Ascending aorta (tissue), 2 donors: ENCODE data around the gene MB21D2. TPM values are rescaled to one million over a fixed set of nuclear protein-coding genes. Genes with fewer than 3 reads are reported as not detected.

Experiments used
- DNase-seq, 2 donors: peaks; one replicate each; pipeline ENCODE4 v3.0.0-alpha.2; 2019; ENCODE audit warnings: low spot score in 2 of 2
- H3K27ac ChIP-seq, 2 donors: fragments of 200-600 bp; sonication (generic); one replicate each; pipeline ENCODE4 v1.5.1; 2016 to 2017; ENCODE audit warnings: mild to moderate bottlenecking in 1 of 2
- H3K27me3 ChIP-seq: fragments of 200-600 bp; sonication (generic); one replicate; pipeline ENCODE4 v1.5.1; 2017
- H3K36me3 ChIP-seq, 2 donors: fragments of 200-600 bp; sonication (generic); one replicate each; pipeline ENCODE4 v1.5.1; 2016
- H3K4me1 ChIP-seq, 2 donors: fragments of 200-600 bp; sonication (generic); one replicate each; pipeline ENCODE4 v1.5.1; 2016 to 2017; ENCODE audit warnings: mild to moderate bottlenecking in 1 of 2
- H3K4me3 ChIP-seq, 2 donors: fragments of 200-600 bp; sonication (generic); one replicate each; pipeline ENCODE4 v1.5.1; 2016 to 2017; ENCODE audit warnings: mild to moderate bottlenecking in 1 of 2
- H3K9me3 ChIP-seq, 2 donors: fragments of 200-600 bp; sonication (generic); one replicate each; pipeline ENCODE4 v1.5.1; 2016
- CTCF ChIP-seq, 3 experiments: fragments of 200-600 bp in 2 of 3; fragments of 450-650 bp in 1 of 3; sonication (generic) in 2 of 3; IDR thresholded peaks; one replicate each; pipeline ENCODE4 v1.5.1; 2016 to 2019; ENCODE audit warnings: antibody characterized with exemption in 3 of 3, mild to moderate bottlenecking in 1 of 3, moderate library complexity in 1 of 3
- intact Hi-C: fragments of 100-400 bp; cut with DNase I; formaldehyde crosslinking; loops from one replicate; pipeline ENCODE4 v1.15.1; 2023
- total RNA-seq: library from RNA; depleted of rRNA; stranded (reverse); fragments of >200 nt; gene quantifications from one replicate; pipeline ENCODE4 v1.1.0, GENCODE V29; 2016

Gene MB21D2
- total RNA-seq, 1 donor from 2014 or later: 0.11 TPM

- H3K36me3 ChIP-seq: no peaks in the 10 kb centered on the region
- no peak for DNase-seq
- no peaks in the 10 kb centered on the region for H3K9me3 ChIP-seq
- H3K4me3 ChIP-seq: no peak overlapping the region
- no peak overlapping the region for H3K27ac ChIP-seq
- TF ChIP-seq CTCF (IDR thresholded peaks at IDR 0.05): no peak
- H3K4me1 ChIP-seq: no peaks in the 10 kb centered on the region
- H3K27me3 ChIP-seq: no peaks in the 10 kb centered on the region
- intact Hi-C loops: no loop called here
Measured at GRCh38 chr3:192953926-192954325, 36.3 kb upstream of the MB21D2 start.

GRCh38 chr3:192947421-192947820, 29.8 kb upstream of the MB21D2 start:
- H3K36me3 ChIP-seq: no peaks in the 10 kb centered on the region
- H3K4me1 ChIP-seq: no peaks in the 10 kb centered on the region
- H3K9me3 ChIP-seq: no peaks in the 10 kb centered on the region
- no peak for TF ChIP-seq CTCF (IDR thresholded peaks at IDR 0.05)
- DNase-seq: no peak
- no peak overlapping the region for H3K27ac ChIP-seq
- intact Hi-C loops: no loop called here
- no peak overlapping the region for H3K4me3 ChIP-seq
- H3K27me3 ChIP-seq: no peaks in the 10 kb centered on the region

- intact Hi-C loops: no loop called here
- no peak for TF ChIP-seq CTCF (IDR thresholded peaks at IDR 0.05)
- Histone ChIP-seq H3K36me3 (no peaks in the 10 kb centered on the region), H3K4me3 (peak overlapping the region in 1 of 2 donors; percentile 16), H3K27me3 (no peaks in the 10 kb centered on the region), H3K27ac (peak overlapping the region in 1 of 2 donors; percentile 13), H3K4me1 (no peaks in the 10 kb centered on the region), H3K9me3 (no peaks in the 10 kb centered on the region)
- no peak for DNase-seq
Measured at GRCh38 chr3:192943393-192943792, 25.7 kb upstream of the MB21D2 start.

GRCh38 chr3:192942625-192943024, 25.0 kb upstream of the MB21D2 start:
- Histone ChIP-seq H3K9me3 (no peaks in the 10 kb centered on the region), H3K27me3 (no peaks in the 10 kb centered on the region), H3K4me3 (no peak overlapping the region), H3K4me1 (no peaks in the 10 kb centered on the region), H3K36me3 (no peaks in the 10 kb centered on the region), H3K27ac (no peak overlapping the region)
- TF ChIP-seq CTCF (IDR thresholded peaks at IDR 0.05): no peak
- intact Hi-C loops: no loop called here
- no peak for DNase-seq

GRCh38 chr3:192940129-192940528, 22.5 kb upstream of the MB21D2 start:
- Histone ChIP-seq H3K27ac (no peak overlapping the region), H3K36me3 (no peaks in the 10 kb centered on the region), H3K9me3 (no peaks in the 10 kb centered on the region), H3K4me1 (no peaks in the 10 kb centered on the region), H3K4me3 (no peak overlapping the region), H3K27me3 (no peaks in the 10 kb centered on the region)
- DNase-seq: no peak
- no peak for TF ChIP-seq CTCF (IDR thresholded peaks at IDR 0.05)
- intact Hi-C loops: no loop called here

GRCh38 chr3:192935441-192935840, 17.8 kb upstream of the MB21D2 start:
- Histone ChIP-seq H3K36me3 (no peaks in the 10 kb centered on the region), H3K4me3 (no peak overlapping the region), H3K9me3 (no peaks in the 10 kb centered on the region), H3K27me3 (no peaks in the 10 kb centered on the region), H3K4me1 (no peaks in the 10 kb centered on the region), H3K27ac (no peak overlapping the region)
- DNase-seq: no peak
- no peak for TF ChIP-seq CTCF (IDR thresholded peaks at IDR 0.05)
- intact Hi-C loops: no loop called here
